Neuronal stem cell (in vitro differentiated cells): ENCODE data around the gene CD247.

ENCODE experiments used
- DNase-seq: peaks from one replicate; pipeline ENCODE4 v3.0.0-alpha.2; 2013; ENCODE audit warnings: low spot score
- H2AFZ ChIP-seq: one replicate; pipeline ENCODE4 v1.6.1; 2013; ENCODE audit warnings: mild to moderate bottlenecking, low read length, inconsistent platforms
- H2AK5ac ChIP-seq: 2 replicates; pipeline ENCODE4 v1.6.1; 2013; ENCODE audit warnings: low read depth, mild to moderate bottlenecking, inconsistent platforms, low read length, moderate library complexity, mixed read lengths
- H2BK120ac ChIP-seq: 2 replicates; pipeline ENCODE4 v1.6.1; 2013; ENCODE audit warnings: low read depth, mild to moderate bottlenecking, inconsistent platforms, low read length, moderate library complexity, mixed read lengths
- H2BK12ac ChIP-seq: one replicate; pipeline ENCODE4 v1.6.1; 2013; ENCODE audit warnings: low read length, inconsistent platforms
- H2BK15ac ChIP-seq: 2 replicates; pipeline ENCODE4 v1.6.1; 2013; ENCODE audit warnings: mild to moderate bottlenecking, low read length, inconsistent platforms, mixed read lengths
- H2BK5ac ChIP-seq: one replicate; pipeline ENCODE4 v1.6.1; 2013; ENCODE audit warnings: inconsistent platforms, mild to moderate bottlenecking, low read length, moderate library complexity
- H3K14ac ChIP-seq: one replicate; pipeline ENCODE4 v1.6.1; 2013; ENCODE audit warnings: low read length, inconsistent platforms
- H3K18ac ChIP-seq: 2 replicates; pipeline ENCODE4 v1.6.1; 2013; ENCODE audit warnings: low read length, inconsistent platforms
- H3K23ac ChIP-seq: 2 replicates; pipeline ENCODE4 v1.6.1; 2013; ENCODE audit warnings: low read depth, mild to moderate bottlenecking, mixed read lengths, low read length, inconsistent platforms; ENCODE audit not compliant: poor library complexity
- H3K27ac ChIP-seq: replicated peaks from 3 replicates; pipeline ENCODE4 v1.5.1; 2013; ENCODE audit warnings: low read length, inconsistent platforms
- H3K27me3 ChIP-seq, 3 experiments: 2 replicates each; pipeline ENCODE4 v1.6.1; 2013; ENCODE audit warnings: low read length in 3 of 3, mild to moderate bottlenecking in 2 of 3, inconsistent platforms in 1 of 3, low read depth in 1 of 3, mixed read lengths in 1 of 3, moderate library complexity in 1 of 3; ENCODE audit not compliant: control insufficient read depth in 3 of 3, insufficient read depth in 3 of 3
- H3K36me3 ChIP-seq, 2 donors: replicated peaks in 1 of 2; 2 replicates each; pipeline ENCODE4 v1.6.1; 2013; ENCODE audit warnings: low read length in 2 of 2; ENCODE audit not compliant: control insufficient read depth in 2 of 2, insufficient read depth in 2 of 2
- H3K4ac ChIP-seq: 2 replicates; pipeline ENCODE4 v1.6.1; 2013; ENCODE audit warnings: inconsistent platforms, mild to moderate bottlenecking, low read length, moderate library complexity
- H3K4me1 ChIP-seq, 2 donors: 1 replicate in 1 of 2; 2 replicates in 1 of 2; pipeline ENCODE4 v1.6.1; 2013; ENCODE audit warnings: low read length in 2 of 2, low read depth in 1 of 2; ENCODE audit not compliant: control insufficient read depth in 2 of 2, insufficient read depth in 1 of 2
- H3K4me2 ChIP-seq: one replicate; pipeline ENCODE4 v1.6.1; 2013; ENCODE audit warnings: mild to moderate bottlenecking, low read length, inconsistent platforms; ENCODE audit not compliant: insufficient read depth, poor library complexity, severe bottlenecking
- H3K4me3 ChIP-seq, 2 donors: 2 replicates each; pipeline ENCODE4 v1.5.1; 2013; ENCODE audit warnings: low read length in 2 of 2, mild to moderate bottlenecking in 2 of 2, inconsistent platforms in 1 of 2, moderate library complexity in 1 of 2
- H3K79me1 ChIP-seq: one replicate; pipeline ENCODE4 v1.6.1; 2013; ENCODE audit warnings: low read depth, mild to moderate bottlenecking, inconsistent platforms, low read length, moderate library complexity
- H3K9ac ChIP-seq: one replicate; pipeline ENCODE4 v1.6.1; 2013; ENCODE audit warnings: mild to moderate bottlenecking, low read depth, low read length, inconsistent platforms; ENCODE audit not compliant: poor library complexity
- H3K9me3 ChIP-seq, 2 donors: replicated peaks in 1 of 2; 2 replicates each; pipeline versions ENCODE3 to v1.6.1; 2013; ENCODE audit warnings: low read length in 2 of 2, mild to moderate bottlenecking in 2 of 2, inconsistent platforms in 1 of 2, low read depth in 1 of 2, mixed read lengths in 1 of 2, moderate library complexity in 1 of 2; ENCODE audit not compliant: control insufficient read depth in 2 of 2, insufficient read depth in 1 of 2
- H4K8ac ChIP-seq: one replicate; pipeline ENCODE4 v1.6.1; 2013; ENCODE audit warnings: low read depth, mild to moderate bottlenecking, inconsistent platforms, low read length, moderate library complexity
- H4K91ac ChIP-seq: one replicate; pipeline ENCODE4 v1.6.1; 2013; ENCODE audit warnings: low read length, low read depth, mild to moderate bottlenecking, inconsistent platforms; ENCODE audit not compliant: poor library complexity
- WGBS, 2 donors: extraction: QIAGEN DNeasy Blood & Tissue Kit; methylation state at CpG; one replicate each; pipeline ENCODE4 v1.1.7; 2013; ENCODE audit warnings: missing lambda C conversion rate in 2 of 2, mixed read lengths in 1 of 2; ENCODE audit not compliant: insufficient read length in 2 of 2, insufficient replicate concordance in 1 of 2; ENCODE audit errors: extremely low coverage in 2 of 2; 5-methylcytosine and 5-hydroxymethylcytosine counted together

CD247 gene

GRCh38 chr1:167490765-167491164 lies 27.6 kb downstream of the CD247 start:
- no peaks in the 10 kb centered on the region for H3K79me1 ChIP-seq
- H3K23ac ChIP-seq, result no peak overlapping the region
- no peak overlapping the region for H3K9ac ChIP-seq
- H3K9me3 ChIP-seq, result peaks cover 0 to 2% of the 10 kb centered on the region in 2 donors
- no peak overlapping the region for H2AFZ ChIP-seq
- H3K4ac ChIP-seq, result no peak overlapping the region
- no peak overlapping the region for H3K18ac ChIP-seq
- no peak overlapping the region for H3K4me2 ChIP-seq
- no peak overlapping the region for H2BK120ac ChIP-seq
- H3K27ac ChIP-seq, result peak overlapping the region; percentile 89
- H3K4me3 ChIP-seq, result no peak overlapping the region
- no peak overlapping the region for H2BK12ac ChIP-seq
- H3K4me1 ChIP-seq, result peaks cover 28 to 33% of the 10 kb centered on the region in 2 donors
- no peak for DNase-seq
- H3K14ac ChIP-seq, result no peak overlapping the region
- H3K36me3 ChIP-seq, result no peaks in the 10 kb centered on the region
- H4K8ac ChIP-seq, result no peak overlapping the region
- no CpG with 5 or more reads among the region's 5 CpGs for WGBS, 2 donors
- no peak overlapping the region for H2BK5ac ChIP-seq
- H4K91ac ChIP-seq, result no peak overlapping the region
- no peak overlapping the region for H2BK15ac ChIP-seq
- H3K27me3 ChIP-seq, result no peaks in the 10 kb centered on the region
- no peak overlapping the region for H2AK5ac ChIP-seq

GRCh38 chr1:167489571-167490340 lies 28.6 kb downstream of the CD247 start:
- Histone ChIP-seq H2BK12ac (no peak overlapping the region), H3K4me1 (peaks cover 35 to 37% of the 10 kb centered on the region in 2 donors), H2AK5ac (no peak overlapping the region), H2BK15ac (no peak overlapping the region), H3K9me3 (peaks cover 0 to 2% of the 10 kb centered on the region in 2 donors), H3K4ac (no peak overlapping the region), H3K9ac (no peak overlapping the region), H2BK120ac (no peak overlapping the region), H3K4me2 (no peak overlapping the region), H4K91ac (no peak overlapping the region), H3K27me3 (no peaks in the 10 kb centered on the region), H3K27ac (peak overlapping the region; percentile 89), H2AFZ (peak overlapping the region; percentile 63), H3K23ac (no peak overlapping the region), H3K14ac (no peak overlapping the region), H3K4me3 (peak overlapping the region in 1 of 2 donors; percentile 2), H4K8ac (no peak overlapping the region), H3K18ac (peak overlapping the region; percentile 24), H3K79me1 (no peaks in the 10 kb centered on the region), H2BK5ac (no peak overlapping the region), H3K36me3 (no peaks in the 10 kb centered on the region)
- 100% methylated on average over 1 of the region's 20 CpGs; no CpG with 5 or more reads in 1 of the 2 donors for WGBS, 2 donors
- peak; percentile 89 for DNase-seq

- no peak overlapping the region for H3K14ac ChIP-seq
- no peak overlapping the region for H3K9ac ChIP-seq
- no CpG with 5 or more reads among the region's 14 CpGs for WGBS, 2 donors
- H3K36me3 ChIP-seq, result no peaks in the 10 kb centered on the region
- no peak overlapping the region for H3K4ac ChIP-seq
- H3K4me2 ChIP-seq, result peak overlapping the region; percentile 26
- no peak overlapping the region for H4K8ac ChIP-seq
- no peak overlapping the region for H2BK120ac ChIP-seq
- H2AFZ ChIP-seq, result peak overlapping the region; percentile 70
- peaks cover 35 to 37% of the 10 kb centered on the region in 2 donors for H3K4me1 ChIP-seq
- H3K79me1 ChIP-seq, result no peaks in the 10 kb centered on the region
- no peak overlapping the region for H2AK5ac ChIP-seq
- H3K27me3 ChIP-seq, result no peaks in the 10 kb centered on the region
- H3K4me3 ChIP-seq, result peak overlapping the region in 1 of 2 donors; percentile 20
- DNase-seq, result peak; percentile 33
- H3K23ac ChIP-seq, result no peak overlapping the region
- no peak overlapping the region for H2BK15ac ChIP-seq
- H2BK5ac ChIP-seq, result no peak overlapping the region
- peak overlapping the region; percentile 50 for H3K18ac ChIP-seq
- H3K27ac ChIP-seq, result peak overlapping the region; percentile 89
- peaks cover 0 to 2% of the 10 kb centered on the region in 2 donors for H3K9me3 ChIP-seq
- H4K91ac ChIP-seq, result no peak overlapping the region
- no peak overlapping the region for H2BK12ac ChIP-seq
These were observed 29.5 kb downstream of the CD247 start for GRCh38 chr1:167488786-167489185.

GRCh38 chr1:167487614-167488013 lies 30.7 kb downstream of the CD247 start:
- Histone ChIP-seq H2BK12ac (peak overlapping the region; percentile 67), H4K8ac (no peak overlapping the region), H4K91ac (peak overlapping the region; percentile 80), H3K27ac (peak overlapping the region; percentile 23), H3K4ac (peak overlapping the region; percentile 97), H3K9me3 (peaks cover 0 to 2% of the 10 kb centered on the region in 2 donors), H2BK15ac (peak overlapping the region; percentile 97), H3K4me2 (no peak overlapping the region), H3K4me1 (peaks cover 33 to 35% of the 10 kb centered on the region in 2 donors), H3K23ac (no peak overlapping the region), H3K9ac (no peak overlapping the region), H3K27me3 (no peaks in the 10 kb centered on the region), H2BK120ac (peak overlapping the region; percentile 10), H3K4me3 (no peak overlapping the region), H2AK5ac (peak overlapping the region; percentile 82), H3K36me3 (no peaks in the 10 kb centered on the region), H2AFZ (no peak overlapping the region), H3K14ac (no peak overlapping the region), H2BK5ac (no peak overlapping the region), H3K18ac (peak overlapping the region; percentile 73), H3K79me1 (no peaks in the 10 kb centered on the region)
- DNase-seq, result no peak
- no CpG with 5 or more reads among the region's 3 CpGs for WGBS, 2 donors
